Endothelial cell of umbilical vein (primary cell): Measurements from ENCODE around the gene VSTM4. TPM values are rescaled to one million over a fixed set of nuclear protein-coding genes. Genes with fewer than 3 reads are reported as not detected.

Experiments used
- BruUV-seq: library from RNA; stranded (reverse); fragments of 400-500 nt; replicated peaks from 2 replicates; lab custom pipeline; 2021; lab: Mats Ljungman, UMichigan
- CTCF ChIA-PET: fragments of 300-600, 350-600 bp; sonication (Branson Sonifier 250); formaldehyde crosslinking; loops from one replicate; lab custom pipeline; 2021; ENCODE audit warnings: antibody characterized with exemption, inconsistent platforms; lab: Charles Lee
- POLR2A ChIA-PET: fragments of 300-600, 350-600 bp; sonication (Branson Sonifier 250); formaldehyde crosslinking; loops from one replicate; lab custom pipeline; 2021; ENCODE audit warnings: antibody characterized with exemption, inconsistent platforms; lab: Charles Lee
- DNase-seq: peaks from one replicate; pipeline ENCODE4 v3.0.0-alpha.2; 2011; ENCODE audit warnings: low read depth, low spot score
- FAIRE-seq: peaks from 2 replicates; lab custom pipeline; 2011; peaks lifted over from hg19 to GRCh38; lab: Jason Lieb, UNC
- H2AFZ ChIP-seq: 2 replicates; pipeline ENCODE4 v1.6.0; 2012; ENCODE audit warnings: low read depth, low read length, control low read depth, inconsistent platforms
- H3K27ac ChIP-seq: 2 replicates; pipeline ENCODE4 v1.5.1; 2011; ENCODE audit warnings: low read depth, mild to moderate bottlenecking, control low read depth, low read length, moderate library complexity; ENCODE audit not compliant: insufficient read depth
- H3K27me3 ChIP-seq, 2 experiments: 2 replicates each; pipeline versions ENCODE4 v1.6.0 to v1.6.1; 2011; ENCODE audit warnings: low read length in 2 of 2, mixed read lengths in 1 of 2; ENCODE audit not compliant: control insufficient read depth in 2 of 2, insufficient read depth in 2 of 2
- H3K36me3 ChIP-seq, 2 experiments: 2 replicates in 1 of 2; 3 replicates in 1 of 2; pipeline ENCODE4 v1.5.1; 2011; ENCODE audit warnings: low read length in 2 of 2, mild to moderate bottlenecking in 1 of 2, moderate library complexity in 1 of 2; ENCODE audit not compliant: control insufficient read depth in 2 of 2, insufficient read depth in 2 of 2; ENCODE audit errors: extremely low read depth in 1 of 2
- H3K4me1 ChIP-seq: 3 replicates; pipeline ENCODE4 v1.5.1; 2011; ENCODE audit warnings: mild to moderate bottlenecking, low read length; ENCODE audit not compliant: control insufficient read depth, insufficient read depth; ENCODE audit errors: extremely low read depth
- H3K4me2 ChIP-seq: 2 replicates; pipeline ENCODE4 v1.6.1; 2011; ENCODE audit warnings: low read length, control low read depth, mixed read lengths; ENCODE audit not compliant: insufficient read depth
- H3K4me3 ChIP-seq, 3 experiments: fragments of 200-600 bp in 1 of 3; sonication (generic), shearing (Covaris generic) in 1 of 3; replicated peaks in 1 of 3; 2 replicates each; pipeline ENCODE4 v1.5.1; 2011 to 2016; ENCODE audit warnings: control low read depth in 3 of 3, low read length in 3 of 3, mild to moderate bottlenecking in 2 of 3, inconsistent platforms in 1 of 3, low read depth in 1 of 3, moderate library complexity in 1 of 3; ENCODE audit not compliant: insufficient read depth in 1 of 3
- H3K79me2 ChIP-seq: 2 replicates; pipeline ENCODE4 v1.6.0; 2012; ENCODE audit warnings: low read length, inconsistent platforms; ENCODE audit not compliant: control insufficient read depth, insufficient read depth
- H3K9ac ChIP-seq: replicated peaks from 2 replicates; pipeline ENCODE3; 2011; ENCODE audit warnings: low read length, control low read depth; ENCODE audit not compliant: insufficient read depth; ENCODE audit errors: extremely low read depth
- H3K9me1 ChIP-seq: replicated peaks from 3 replicates; pipeline ENCODE4 v1.6.0; 2011; ENCODE audit warnings: mild to moderate bottlenecking, low read length; ENCODE audit not compliant: control insufficient read depth, insufficient read depth; ENCODE audit errors: extremely low read depth
- H3K9me3 ChIP-seq: replicated peaks from 2 replicates; pipeline ENCODE4 v1.5.1; 2012; ENCODE audit warnings: low read length, inconsistent platforms; ENCODE audit not compliant: control insufficient read depth, insufficient read depth
- H4K20me1 ChIP-seq: replicated peaks from 2 replicates; pipeline ENCODE3; 2011; ENCODE audit warnings: mild to moderate bottlenecking, low read length; ENCODE audit not compliant: control insufficient read depth, insufficient read depth; ENCODE audit errors: extremely low read depth
- CTCF ChIP-seq, 2 donors: IDR thresholded peaks; 1 replicate in 1 of 2; 2 replicates in 1 of 2; pipeline ENCODE4 v1.5.1; 2011; ENCODE audit warnings: low read length in 2 of 2, mild to moderate bottlenecking in 2 of 2, moderate library complexity in 2 of 2, control low read depth in 1 of 2, inconsistent platforms in 1 of 2, low read depth in 1 of 2; ENCODE audit not compliant: insufficient read depth in 1 of 2; ENCODE audit errors: extremely low read depth in 1 of 2
- EZH2 ChIP-seq: IDR thresholded peaks from 2 replicates; pipeline ENCODE4 v1.6.1; 2012; ENCODE audit warnings: borderline replicate concordance, low read depth, mild to moderate bottlenecking, moderate library complexity, low read length, inconsistent platforms; ENCODE audit not compliant: severe bottlenecking
- FOS ChIP-seq: IDR thresholded peaks from 2 replicates; pipeline ENCODE4 v1.6.1; 2011; ENCODE audit warnings: mild to moderate bottlenecking, low read length, moderate library complexity, borderline replicate concordance; ENCODE audit not compliant: insufficient read depth
- GATA2 ChIP-seq: IDR thresholded peaks from 2 replicates; pipeline ENCODE4 v1.7.0; 2011; ENCODE audit warnings: low read depth, mild to moderate bottlenecking, moderate library complexity, mixed read lengths, low read length; ENCODE audit not compliant: insufficient read length, insufficient read depth
- JUN ChIP-seq: IDR thresholded peaks from 2 replicates; pipeline ENCODE4 v1.6.1; 2011; ENCODE audit warnings: borderline replicate concordance, low read depth; ENCODE audit not compliant: insufficient read length, insufficient read depth
- MAX ChIP-seq: IDR thresholded peaks from 2 replicates; pipeline ENCODE4 v1.6.1; 2011; ENCODE audit not compliant: insufficient read depth, insufficient read length
- MYC ChIP-seq: IDR thresholded peaks from one replicate; pipeline ENCODE4 v1.6.1; 2011; ENCODE audit warnings: mild to moderate bottlenecking, low read depth, low read length
- POLR2A ChIP-seq: IDR thresholded peaks from 2 replicates; pipeline ENCODE4 v1.6.1; 2012; ENCODE audit warnings: low read depth, mild to moderate bottlenecking, control low read depth, low read length
- POLR2AphosphoS5 ChIP-seq: IDR thresholded peaks from 2 replicates; pipeline ENCODE4 v1.6.1; 2012; ENCODE audit warnings: low read depth, mild to moderate bottlenecking, control low read depth, low read length, moderate library complexity; ENCODE audit not compliant: insufficient read depth
- dilution Hi-C: fragments of 300-500 bp; cut with MboI; formaldehyde crosslinking; loops from one replicate; pipeline ENCODE4 v1.15.0; 2019; ENCODE audit warnings: low sequenced_read_pairs; ENCODE audit not compliant: extremely low pct_ligation_motif_present
- intact Hi-C: fragments of 100-400 bp; cut with micrococcal nuclease; formaldehyde crosslinking; loops from one replicate; pipeline ENCODE4 v1.10.0; 2022
- polyA plus RNA-seq, 4 experiments: library from polyadenylated mRNA; depleted of rRNA in 3 of 4; stranded (reverse) in 3 of 4; unstranded in 1 of 4; fragments of >200 nt; gene quantifications; 2 replicates each; pipeline versions ENCODE4 v1.2.1 to v1.2.3, GENCODE V29; 2011 to 2012; ENCODE audit warnings: missing spikeins in 1 of 4
- total RNA-seq: library from RNA; stranded (reverse); gene quantifications from 2 replicates; pipeline ENCODE4 v1.2.3, GENCODE V29; 2021

The VSTM4 gene
- total and polyA plus RNA-seq, 2 donors (not counting 3 experiments of a cell fraction or from before 2014, with no cell fraction given), result 0.07 TPM

- dilution Hi-C loops, result no loop called here
- H3K9ac ChIP-seq, result no peak overlapping the region
- CTCF ChIA-PET, result no interaction called here
- intact Hi-C loops, result no loop called here
- H2AFZ ChIP-seq, result no peak overlapping the region
- no peaks in the 10 kb centered on the region for H3K36me3 ChIP-seq
- H3K27me3 ChIP-seq, result peaks cover 0 to 8% of the 10 kb centered on the region in 2 experiments
- FAIRE-seq (no peak), DNase-seq (no peak)
- no peaks in the 10 kb centered on the region for H3K9me1 ChIP-seq
- BruUV-seq, result no TSS peak
- H3K9me3 ChIP-seq, result no peaks in the 10 kb centered on the region
- POLR2A ChIA-PET, result no interaction called here
- H3K27ac ChIP-seq, result no peak overlapping the region
- H3K4me2 ChIP-seq, result no peak overlapping the region
- TF ChIP-seq POLR2A, result no peak
- no peaks in the 10 kb centered on the region for H3K4me1 ChIP-seq
- H3K79me2 ChIP-seq, result no peaks in the 10 kb centered on the region
- no peaks in the 10 kb centered on the region for H4K20me1 ChIP-seq
- H3K4me3 ChIP-seq, result no peak overlapping the region
Measured at GRCh38 chr10:49132362-49132737, 17.0 kb upstream of the VSTM4 start.

GRCh38 chr10:49131507-49132361 is 16.4 kb upstream of the VSTM4 start:
- no TSS peak for BruUV-seq
- Histone ChIP-seq H3K9me3 (no peaks in the 10 kb centered on the region), H3K9ac (no peak overlapping the region), H2AFZ (no peak overlapping the region), H3K4me1 (no peaks in the 10 kb centered on the region), H3K36me3 (no peaks in the 10 kb centered on the region), H3K79me2 (no peaks in the 10 kb centered on the region), H4K20me1 (no peaks in the 10 kb centered on the region), H3K9me1 (no peaks in the 10 kb centered on the region), H3K27me3 (peaks cover 0 to 4% of the 10 kb centered on the region in 2 experiments), H3K4me3 (no peak overlapping the region), H3K27ac (no peak overlapping the region), H3K4me2 (no peak overlapping the region)
- DNase-seq (no peak), FAIRE-seq (no peak)
- TF ChIP-seq POLR2AphosphoS5 (no peak), CTCF (IDR thresholded peaks at IDR 0.05; ENCODE audit: extremely low read depth in 1 of 2, insufficient read depth in 1 of 2, low read depth in 1 of 2, low read length in 2 of 2) (no peak), EZH2 (no peak), JUN (no peak), MAX (no peak), MYC (no peak), GATA2 (no peak), FOS (no peak), POLR2A (no peak)
- intact Hi-C loops (no loop called here), dilution Hi-C loops (no loop called here)
- ChIA-PET POLR2A (no interaction called here), CTCF (interaction anchor here (0.9 kb wide), 1 partner anchor 7 kb away, joined by 3 read pairs; no protein-coding TSS in a partner anchor)
